Uterus (tissue), 4 donors: ENCODE data around the gene PTPRZ1. TPM values are rescaled to one million over a fixed set of nuclear protein-coding genes. Genes with fewer than 3 reads are reported as not detected.

Experiments used
- DNase-seq, 2 donors: peaks; one replicate each; pipeline ENCODE4 v3.0.0-alpha.2; 2019 to 2020
- H3K27ac ChIP-seq, 2 donors: fragments of 200-600 bp; sonication (generic); 1 replicate in 1 of 2; 2 replicates in 1 of 2; pipeline ENCODE4 v1.5.1; 2016 to 2018
- H3K27me3 ChIP-seq, 2 donors: fragments of 200-600 bp; sonication (generic); one replicate each; pipeline ENCODE4 v1.5.1; 2018 to 2019; ENCODE audit warnings: control low read depth in 1 of 2
- H3K36me3 ChIP-seq, 2 donors: fragments of 200-600 bp; sonication (generic); one replicate each; pipeline ENCODE4 v1.5.1; 2019; ENCODE audit warnings: control low read depth in 1 of 2
- H3K4me1 ChIP-seq, 2 donors: fragments of 200-600 bp; sonication (generic); one replicate each; pipeline ENCODE4 v1.5.1; 2018 to 2019; ENCODE audit warnings: control low read depth in 1 of 2
- H3K4me3 ChIP-seq, 2 donors: fragments of 200-600 bp; sonication (generic); 1 replicate in 1 of 2; 2 replicates in 1 of 2; pipeline ENCODE4 v1.5.1; 2018 to 2019; ENCODE audit warnings: mild to moderate bottlenecking in 1 of 2
- H3K9me3 ChIP-seq, 2 donors: fragments of 200-600 bp; sonication (generic); one replicate each; pipeline ENCODE4 v1.5.1; 2019; ENCODE audit warnings: control low read depth in 1 of 2
- POLR2A ChIP-seq, 2 donors: fragments of 450-650 bp; IDR thresholded peaks; one replicate each; pipeline ENCODE4 v1.6.1; 2016; ENCODE audit warnings: antibody characterized with exemption in 2 of 2, mild to moderate bottlenecking in 1 of 2, moderate library complexity in 1 of 2
- intact Hi-C: fragments of 100-400 bp; cut with DNase I; formaldehyde crosslinking; loops from one replicate; pipeline ENCODE4 v1.15.1; 2023; ENCODE audit warnings: low total_unique reads
- total RNA-seq, 4 donors: library from RNA; depleted of rRNA in 3 of 4; stranded (reverse); fragments of >200 nt in 3 of 4; gene quantifications; one replicate each; pipeline versions ENCODE4 v1.1.0 to v1.2.4, GENCODE V29; 2014 to 2023
- TF ChIP-seq, protein P1 (sequence below), 4 experiments: fragments of 200-600 bp in 2 of 4; fragments of 450-650 bp in 2 of 4; sonication (generic) in 2 of 4; IDR thresholded peaks; one replicate each; pipeline ENCODE4 v1.5.1; 2016 to 2019; ENCODE audit warnings: antibody characterized with exemption in 4 of 4, mild to moderate bottlenecking in 2 of 4, moderate library complexity in 1 of 4
- donor health status: DM: yes; HTN: yes; CAD: no.

PTPRZ1 gene
- total RNA-seq, 4 donors from 2014 or later = 0.76 to 9.1 TPM; not detected in 2

DNA sequence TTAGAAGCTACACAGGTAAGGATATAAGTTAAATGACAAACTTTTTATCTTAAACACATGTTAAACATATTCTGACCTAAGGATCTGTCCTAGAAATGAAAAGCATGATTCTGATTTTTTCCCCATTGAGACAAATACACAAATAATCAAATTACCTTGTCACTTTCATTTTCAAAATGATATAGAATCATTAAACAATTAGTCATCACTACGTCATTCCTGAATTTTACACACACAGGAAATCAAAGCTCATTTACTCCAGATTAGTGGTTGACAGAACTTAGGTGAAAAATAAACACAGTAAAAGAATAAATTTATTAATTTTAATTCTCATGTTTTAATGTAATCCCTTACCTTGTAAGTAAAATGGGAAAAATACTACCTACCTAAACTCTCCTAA lies 182.1 kb downstream of the PTPRZ1 start:
- no peaks in the 10 kb centered on the region for H3K9me3 ChIP-seq
- no peaks in the 10 kb centered on the region for H3K4me1 ChIP-seq
- H3K4me3 ChIP-seq = no peak overlapping the region
- DNase-seq = no peak
- intact Hi-C loops = no loop called here
- H3K27me3 ChIP-seq = no peaks in the 10 kb centered on the region
- TF ChIP-seq, protein P1, sequence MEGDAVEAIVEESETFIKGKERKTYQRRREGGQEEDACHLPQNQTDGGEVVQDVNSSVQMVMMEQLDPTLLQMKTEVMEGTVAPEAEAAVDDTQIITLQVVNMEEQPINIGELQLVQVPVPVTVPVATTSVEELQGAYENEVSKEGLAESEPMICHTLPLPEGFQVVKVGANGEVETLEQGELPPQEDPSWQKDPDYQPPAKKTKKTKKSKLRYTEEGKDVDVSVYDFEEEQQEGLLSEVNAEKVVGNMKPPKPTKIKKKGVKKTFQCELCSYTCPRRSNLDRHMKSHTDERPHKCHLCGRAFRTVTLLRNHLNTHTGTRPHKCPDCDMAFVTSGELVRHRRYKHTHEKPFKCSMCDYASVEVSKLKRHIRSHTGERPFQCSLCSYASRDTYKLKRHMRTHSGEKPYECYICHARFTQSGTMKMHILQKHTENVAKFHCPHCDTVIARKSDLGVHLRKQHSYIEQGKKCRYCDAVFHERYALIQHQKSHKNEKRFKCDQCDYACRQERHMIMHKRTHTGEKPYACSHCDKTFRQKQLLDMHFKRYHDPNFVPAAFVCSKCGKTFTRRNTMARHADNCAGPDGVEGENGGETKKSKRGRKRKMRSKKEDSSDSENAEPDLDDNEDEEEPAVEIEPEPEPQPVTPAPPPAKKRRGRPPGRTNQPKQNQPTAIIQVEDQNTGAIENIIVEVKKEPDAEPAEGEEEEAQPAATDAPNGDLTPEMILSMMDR (IDR thresholded peaks at IDR 0.05) = no peak
- TF ChIP-seq POLR2A (IDR thresholded peaks at IDR 0.05) = no peak
- no peak overlapping the region for H3K27ac ChIP-seq
- no peaks in the 10 kb centered on the region for H3K36me3 ChIP-seq

DNA sequence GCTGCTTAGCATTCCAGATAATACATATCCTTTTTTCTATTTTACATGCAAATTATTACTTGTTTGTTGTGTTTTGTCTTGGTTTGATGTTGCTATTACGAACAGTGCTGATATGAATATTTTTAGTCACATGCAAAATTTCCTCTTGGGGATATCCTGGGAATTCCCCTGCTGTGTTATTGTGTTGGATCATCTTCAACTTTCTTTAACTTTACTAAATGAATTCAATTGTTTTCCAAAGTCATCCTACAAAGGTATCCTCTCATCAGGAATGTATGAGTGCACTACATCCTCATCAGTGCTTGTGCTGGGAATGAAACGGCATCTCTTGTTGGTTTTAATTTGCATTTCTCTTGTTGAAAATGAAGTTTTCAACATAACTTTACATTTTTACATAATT lies 184.0 kb downstream of the PTPRZ1 start:
- no peaks in the 10 kb centered on the region for H3K27me3 ChIP-seq
- no peaks in the 10 kb centered on the region for H3K36me3 ChIP-seq
- H3K9me3 ChIP-seq = no peaks in the 10 kb centered on the region
- H3K27ac ChIP-seq = no peak overlapping the region
- intact Hi-C loops = no loop called here
- no peak overlapping the region for H3K4me3 ChIP-seq
- no peak for TF ChIP-seq POLR2A (IDR thresholded peaks at IDR 0.05)
- TF ChIP-seq, protein P1 (IDR thresholded peaks at IDR 0.05) = no peak
- DNase-seq = no peak
- H3K4me1 ChIP-seq = no peaks in the 10 kb centered on the region

DNA sequence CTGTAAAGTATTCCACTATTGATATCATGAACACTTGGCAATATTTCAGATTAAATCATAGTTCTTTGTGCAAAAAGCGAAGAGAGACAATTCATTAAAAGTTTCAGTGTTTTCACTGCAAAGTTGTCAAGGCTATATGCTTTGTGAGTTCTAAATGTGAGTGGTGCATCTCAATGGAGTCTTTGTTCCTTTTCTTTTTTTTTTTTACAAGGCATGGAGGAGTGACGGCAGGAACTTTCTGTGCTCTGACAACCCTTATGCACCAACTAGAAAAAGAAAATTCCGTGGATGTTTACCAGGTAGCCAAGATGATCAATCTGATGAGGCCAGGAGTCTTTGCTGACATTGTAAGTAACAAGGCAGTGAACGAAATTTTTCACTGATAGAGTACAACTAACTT lies 186.6 kb downstream of the PTPRZ1 start:
- no peak for TF ChIP-seq POLR2A (IDR thresholded peaks at IDR 0.05)
- TF ChIP-seq, protein P1 (IDR thresholded peaks at IDR 0.05) = no peak
- no peak for DNase-seq
- Histone ChIP-seq H3K27me3 (no peaks in the 10 kb centered on the region), H3K27ac (no peak overlapping the region), H3K4me1 (no peaks in the 10 kb centered on the region), H3K4me3 (no peak overlapping the region), H3K36me3 (no peaks in the 10 kb centered on the region), H3K9me3 (no peaks in the 10 kb centered on the region)
- intact Hi-C loops = no loop called here

DNA sequence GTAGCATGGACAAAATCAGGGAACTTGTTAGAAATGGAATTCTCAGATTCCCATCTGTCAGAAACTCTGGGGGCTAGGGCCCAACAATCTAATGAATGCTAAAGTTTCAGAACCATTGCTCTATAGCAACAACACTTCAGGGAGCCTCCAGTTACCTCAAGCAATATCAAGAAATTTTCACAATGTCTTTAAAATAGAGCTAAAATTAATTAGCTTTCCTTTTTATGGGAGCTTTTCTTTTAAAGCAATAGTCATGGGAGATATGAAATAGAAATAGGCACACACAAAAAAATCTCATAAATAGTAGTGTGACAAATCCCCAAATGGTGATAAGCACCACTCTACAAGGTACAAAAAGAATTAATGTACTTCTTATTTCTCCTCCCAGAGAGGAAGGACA lies 190.2 kb downstream of the PTPRZ1 start:
- Histone ChIP-seq H3K9me3 (no peaks in the 10 kb centered on the region), H3K27ac (no peak overlapping the region), H3K4me3 (no peak overlapping the region), H3K4me1 (no peaks in the 10 kb centered on the region), H3K27me3 (no peaks in the 10 kb centered on the region), H3K36me3 (no peaks in the 10 kb centered on the region)
- TF ChIP-seq, protein P1 (IDR thresholded peaks at IDR 0.05) = no peak
- no peak for TF ChIP-seq POLR2A (IDR thresholded peaks at IDR 0.05)
- intact Hi-C loops = no loop called here
- DNase-seq = no peak

DNA sequence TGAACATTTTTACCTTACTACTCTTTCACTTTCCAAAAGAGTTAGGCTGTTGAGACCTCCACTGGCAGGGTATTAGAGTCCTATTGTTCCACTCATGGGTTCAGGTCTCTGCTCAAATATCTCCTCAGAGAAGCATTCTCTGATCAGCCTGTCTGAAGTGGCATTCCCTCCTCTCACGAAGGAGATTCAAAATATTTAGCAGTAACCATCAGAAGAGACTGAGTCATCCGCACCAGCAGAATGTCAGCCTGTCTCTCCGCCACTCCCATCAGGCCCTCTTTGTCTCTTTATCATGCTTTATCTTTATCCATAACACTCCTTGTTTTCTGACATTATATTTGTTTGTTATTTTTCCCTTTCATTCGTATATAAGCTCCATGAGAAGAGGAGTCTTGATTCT lies 192.0 kb downstream of the PTPRZ1 start:
- Histone ChIP-seq H3K4me3 (no peak overlapping the region), H3K27me3 (no peaks in the 10 kb centered on the region), H3K4me1 (no peaks in the 10 kb centered on the region), H3K36me3 (no peaks in the 10 kb centered on the region), H3K9me3 (no peaks in the 10 kb centered on the region), H3K27ac (no peak overlapping the region)
- intact Hi-C loops = no loop called here
- no peak for DNase-seq
- no peak for TF ChIP-seq POLR2A (IDR thresholded peaks at IDR 0.05)
- TF ChIP-seq, protein P1 (IDR thresholded peaks at IDR 0.05) = no peak
